ENCODE measurements around the gene CDC42BPG.

- no peak for TF ChIP-seq EZH2 (IDR thresholded peaks at IDR 0.05; ENCODE audit: borderline replicate concordance, insufficient read depth, low read length, poor library complexity, severe bottlenecking)
- no peak for TF ChIP-seq TAF1 (IDR thresholded peaks at IDR 0.05; ENCODE audit: low read depth)
These were observed 4.6 kb upstream of the CDC42BPG start for GRCh38 chr11:64848826-64849597.
